A673 (cell line): Measurements from ENCODE around the gene TMPRSS6. TPM values are rescaled to one million over a fixed set of nuclear protein-coding genes. Genes with fewer than 3 reads are reported as not detected.

Source experiments
- BruUV-seq: library from RNA; stranded (reverse); fragments of 400-500 nt; replicated peaks from 2 replicates; lab custom pipeline; 2021; lab: Mats Ljungman, UMichigan
- CTCF ChIA-PET: fragments of 300-600 bp; sonication (Branson Sonifier 250); formaldehyde crosslinking; loops from one replicate; lab custom pipeline; 2022; ENCODE audit warnings: antibody characterized with exemption; lab: Charles Lee
- POLR2A ChIA-PET: fragments of 300-600 bp; sonication (Branson Sonifier 250); formaldehyde crosslinking; loops from one replicate; lab custom pipeline; 2022; ENCODE audit warnings: antibody characterized with exemption; ENCODE audit not compliant: low non-redundant PET; lab: Charles Lee
- DNase-seq: peaks from one replicate; pipeline ENCODE4 v3.0.0-alpha.2; 2015; ENCODE audit warnings: low spot score
- H3K27ac ChIP-seq: fragments of 200-600 bp; sonication (generic); 2 replicates; pipeline ENCODE4 v1.5.1; 2016; ENCODE audit warnings: mixed run types, low read depth, mild to moderate bottlenecking, mixed read lengths, antibody characterized with exemption, low read length; ENCODE audit not compliant: poor library complexity, severe bottlenecking
- H3K27me3 ChIP-seq: fragments of 200-600 bp; sonication (generic); replicated peaks from 2 replicates; pipeline ENCODE4 v1.6.1; 2017; ENCODE audit warnings: mixed run types, low read depth, mild to moderate bottlenecking, mixed read lengths, antibody characterized with exemption, low read length; ENCODE audit not compliant: insufficient read depth, poor library complexity
- H3K36me3 ChIP-seq: fragments of 200-600 bp; sonication (generic); 2 replicates; pipeline ENCODE4 v1.6.1; 2016; ENCODE audit warnings: mixed run types, mild to moderate bottlenecking, mixed read lengths, antibody characterized with exemption, low read length; ENCODE audit not compliant: insufficient read depth, poor library complexity, severe bottlenecking
- H3K4me1 ChIP-seq: fragments of 200-600 bp; sonication (generic); 2 replicates; pipeline ENCODE4 v1.6.1; 2017; ENCODE audit warnings: mixed run types, mild to moderate bottlenecking, mixed read lengths, antibody characterized with exemption, low read length; ENCODE audit not compliant: insufficient read depth, poor library complexity, severe bottlenecking
- H3K4me3 ChIP-seq: fragments of 200-600 bp; sonication (generic); 2 replicates; pipeline ENCODE4 v1.5.1; 2016; ENCODE audit warnings: low read depth, mixed run types, mild to moderate bottlenecking, mixed read lengths, low read length; ENCODE audit not compliant: poor library complexity, severe bottlenecking
- H3K9me3 ChIP-seq: fragments of 200-600 bp; sonication (generic); 2 replicates; pipeline ENCODE4 v1.6.1; 2016; ENCODE audit warnings: mixed run types, low read depth, mild to moderate bottlenecking, mixed read lengths, antibody characterized with exemption, low read length; ENCODE audit not compliant: poor library complexity, severe bottlenecking
- CTCF ChIP-seq: fragments of 300-800, 200-600 bp; sonication (generic); conservative IDR thresholded peaks from 2 replicates; pipeline ENCODE4 v1.5.1; 2017; ENCODE audit warnings: low read depth, mild to moderate bottlenecking, antibody characterized with exemption, low read length, moderate library complexity, mixed read lengths
- EZH2 ChIP-seq: fragments of 200-600 bp; sonication (generic); IDR thresholded peaks from 2 replicates; pipeline ENCODE4 v1.6.1; 2017; ENCODE audit warnings: borderline replicate concordance, low read depth, mild to moderate bottlenecking, mixed read lengths, antibody characterized with exemption, low read length; ENCODE audit not compliant: poor library complexity, severe bottlenecking
- intact Hi-C: fragments of 100-400 bp; cut with micrococcal nuclease; formaldehyde crosslinking; loops from one replicate; pipeline ENCODE4 v1.10.0; 2022; ENCODE audit not compliant: unreplicated experiment
- total RNA-seq: library from RNA; stranded (reverse); gene quantifications from 2 replicates; pipeline ENCODE4 v1.2.3, GENCODE V29; 2021

TMPRSS6 gene
- total RNA-seq, 1 experiment from 2014 or later = not detected

GRCh38 chr22:37103656-37104452, 5.7 kb downstream of the TMPRSS6 start:
- BruUV-seq = no TSS peak
- POLR2A ChIA-PET = no interaction called here
- intact Hi-C loops = no loop called here
- DNase-seq = no peak
- TF ChIP-seq EZH2 (no peak), CTCF (no peak)
- no peaks in the 10 kb centered on the region for H3K4me1 ChIP-seq
- H3K4me3 ChIP-seq = no peak overlapping the region
- H3K9me3 ChIP-seq = no peaks in the 10 kb centered on the region
- no peaks in the 10 kb centered on the region for H3K27me3 ChIP-seq
- H3K36me3 ChIP-seq = no peaks in the 10 kb centered on the region
- no peak overlapping the region for H3K27ac ChIP-seq
- CTCF ChIA-PET = no interaction called here

- H3K27ac ChIP-seq = no peak overlapping the region
- CTCF ChIA-PET = no interaction called here
- DNase-seq = no peak
- no TSS peak for BruUV-seq
- no peaks in the 10 kb centered on the region for H3K36me3 ChIP-seq
- intact Hi-C loops = no loop called here
- H3K4me1 ChIP-seq = no peaks in the 10 kb centered on the region
- no peaks in the 10 kb centered on the region for H3K9me3 ChIP-seq
- TF ChIP-seq EZH2 = no peak
- no peak for TF ChIP-seq CTCF
- POLR2A ChIA-PET = no interaction called here
- H3K27me3 ChIP-seq = no peaks in the 10 kb centered on the region
- no peak overlapping the region for H3K4me3 ChIP-seq
Measured at GRCh38 chr22:37103151-37103550, 6.4 kb downstream of the TMPRSS6 start.

- POLR2A ChIA-PET = no interaction called here
- intact Hi-C loops = no loop called here
Measured at GRCh38 chr22:37101311-37102066, 8.0 kb downstream of the TMPRSS6 start.

More at GRCh38 chr22:37101311-37102066, 8.0 kb downstream of the TMPRSS6 start:
- Histone ChIP-seq H3K36me3 (no peaks in the 10 kb centered on the region), H3K4me3 (no peak overlapping the region), H3K27me3 (peaks cover 9% of the 10 kb centered on the region), H3K9me3 (no peaks in the 10 kb centered on the region), H3K4me1 (no peaks in the 10 kb centered on the region), H3K27ac (no peak overlapping the region)
- DNase-seq = no peak
- BruUV-seq = no TSS peak
- TF ChIP-seq EZH2 = no peak
- CTCF ChIA-PET = no interaction called here
